ENCODE measurements around the gene VEZT.

VEZT gene

GRCh38 chr12:95277139-95277538 is 59.5 kb downstream of the VEZT start:
- no peak overlapping the region for H3K4me3 ChIP-seq (ENCODE audit: low read depth, low read length)
- no peak for TF ChIP-seq CTCF (IDR thresholded peaks at IDR 0.05; ENCODE audit: low read depth, low read length)

- TF ChIP-seq CTCF (IDR thresholded peaks at IDR 0.05; ENCODE audit: low read depth, low read length) = no peak
- no peak overlapping the region for H3K4me3 ChIP-seq (ENCODE audit: low read depth, low read length)
These were observed 62.2 kb downstream of the VEZT start for GRCh38 chr12:95279856-95280255.

- no peak for TF ChIP-seq CTCF (IDR thresholded peaks at IDR 0.05; ENCODE audit: low read depth, low read length)
These were observed 64.7 kb downstream of the VEZT start for GRCh38 chr12:95282266-95282665.

GRCh38 chr12:95283371-95283770 is 65.8 kb downstream of the VEZT start:
- H3K4me3 ChIP-seq (ENCODE audit: low read depth, low read length) = no peak overlapping the region
- no peak for TF ChIP-seq CTCF (IDR thresholded peaks at IDR 0.05; ENCODE audit: low read depth, low read length)

More at GRCh38 chr12:95282266-95282665, 64.7 kb downstream of the VEZT start:
- H3K4me3 ChIP-seq (ENCODE audit: low read depth, low read length) = no peak overlapping the region

GRCh38 chr12:95286713-95287112 is 69.1 kb downstream of the VEZT start:
- TF ChIP-seq CTCF (IDR thresholded peaks at IDR 0.05; ENCODE audit: low read depth, low read length) = no peak
- no peak overlapping the region for H3K4me3 ChIP-seq (ENCODE audit: low read depth, low read length)

GRCh38 chr12:95291501-95291900 is 73.9 kb downstream of the VEZT start:
- H3K4me3 ChIP-seq (ENCODE audit: low read depth, low read length) = no peak overlapping the region
- TF ChIP-seq CTCF (IDR thresholded peaks at IDR 0.05; ENCODE audit: low read depth, low read length) = no peak

GRCh38 chr12:95298916-95299315 is 81.3 kb downstream of the VEZT start:
- H3K4me3 ChIP-seq (ENCODE audit: low read depth, low read length) = no peak overlapping the region
- no peak for TF ChIP-seq CTCF (IDR thresholded peaks at IDR 0.05; ENCODE audit: low read depth, low read length)

All from WI38 (cell line).